MG63 (cell line): Measurements from ENCODE around the gene YWHAQ. TPM values are rescaled to one million over a fixed set of nuclear protein-coding genes. Genes with fewer than 3 reads are reported as not detected.
"Not testable (repeated sequence)": the region's sequence is repeated elsewhere in the genome, so short reads cannot be mapped to it uniquely, and the experiment has no call there.

Experiments used
- DNase-seq: peaks from one replicate; pipeline ENCODE4 v3.0.0-alpha.2; 2020
- H3K27me3 ChIP-seq: fragments of 250-450 bp; sonication (Bioruptor Pico); 2 replicates; pipeline ENCODE4 v1.5.1; 2020; ENCODE audit warnings: mild to moderate bottlenecking, moderate library complexity
- H3K36me3 ChIP-seq: fragments of 250-450 bp; sonication (Bioruptor Pico); 2 replicates; pipeline ENCODE4 v1.5.1; 2020; ENCODE audit warnings: mild to moderate bottlenecking, moderate library complexity
- H3K4me3 ChIP-seq: fragments of 250-450 bp; sonication (Bioruptor Pico); 2 replicates; pipeline ENCODE4 v1.5.1; 2020; ENCODE audit warnings: mild to moderate bottlenecking, moderate library complexity
- H3K9me3 ChIP-seq: fragments of 250-450 bp; sonication (Bioruptor Pico); 2 replicates; pipeline ENCODE4 v1.5.1; 2020; ENCODE audit warnings: mild to moderate bottlenecking, moderate library complexity
- total RNA-seq: library from RNA; depleted of rRNA; stranded (reverse); fragments of >200 nt; shearing (Covaris generic); gene quantifications from 2 replicates; pipeline ENCODE4 v1.2.3, GENCODE V29; 2014; ENCODE audit warnings: low replicate concordance

Gene YWHAQ
- total RNA-seq, 1 experiment from 2014 or later = 598 TPM

DNA sequence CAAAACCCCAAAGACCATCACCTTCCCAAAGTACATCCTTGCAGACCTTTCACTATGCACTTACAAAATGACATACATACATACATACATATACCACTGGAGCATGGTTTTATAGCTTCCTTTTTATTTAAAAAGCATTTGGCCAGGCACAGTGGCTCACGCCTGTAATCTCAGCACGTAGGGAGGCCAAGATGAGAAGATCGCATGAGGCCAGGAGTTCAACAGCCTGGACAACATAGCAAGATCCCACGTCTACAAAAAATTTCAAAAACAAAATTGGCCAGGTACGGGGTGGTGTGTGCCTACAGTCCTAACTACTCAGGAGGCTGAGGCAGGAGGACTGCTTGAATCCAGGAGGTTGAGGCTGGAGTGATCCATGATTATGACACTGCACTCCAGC is 45.3 kb downstream of the YWHAQ start:
- Histone ChIP-seq H3K4me3 (no peak overlapping the region), H3K27me3 (no peaks in the 10 kb centered on the region), H3K36me3 (peaks cover 73% of the 10 kb centered on the region), H3K9me3 (no peaks in the 10 kb centered on the region)
- no peak for DNase-seq

- H3K9me3 ChIP-seq, H3K27me3 ChIP-seq, DNase-seq, H3K4me3 ChIP-seq: not testable (repeated sequence)
- H3K36me3 ChIP-seq = peaks cover 70% of the 10 kb centered on the region
Measured at GRCh38 chr2:9584902-9585301, 45.9 kb downstream of the YWHAQ start.

DNA sequence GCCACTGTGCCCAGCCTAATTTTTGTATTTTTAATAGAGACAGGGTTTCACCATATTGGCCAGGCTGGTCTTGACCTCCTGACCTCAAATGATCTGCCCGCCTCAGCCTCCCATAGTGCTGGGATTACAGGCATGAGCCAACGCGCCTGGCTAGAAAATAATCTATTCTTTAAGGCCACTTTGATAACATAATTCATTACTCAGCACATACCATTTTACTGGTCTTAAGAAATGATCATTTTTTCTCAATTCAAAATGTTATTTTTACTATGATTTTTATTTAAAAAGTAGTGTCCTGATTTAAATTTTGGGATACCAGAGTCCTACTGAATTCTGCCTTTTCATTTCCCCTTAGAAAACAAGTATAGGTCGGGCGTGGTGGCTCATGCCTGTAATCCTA is 48.2 kb downstream of the YWHAQ start:
- H3K36me3 ChIP-seq = peaks cover 49% of the 10 kb centered on the region

GRCh38 chr2:9578467-9579235 is 52.1 kb downstream of the YWHAQ start:
- Histone ChIP-seq H3K27me3 (no peaks in the 10 kb centered on the region), H3K4me3 (no peak overlapping the region), H3K9me3 (no peaks in the 10 kb centered on the region), H3K36me3 (peaks cover 20% of the 10 kb centered on the region)
- no peak for DNase-seq

More for the DNA sequence above, 48.2 kb downstream of the YWHAQ start:
- Histone ChIP-seq H3K27me3 (no peaks in the 10 kb centered on the region), H3K4me3 (no peak overlapping the region), H3K9me3 (no peaks in the 10 kb centered on the region)
- no peak for DNase-seq

GRCh38 chr2:9574331-9574730 is 56.5 kb downstream of the YWHAQ start:
- H3K4me3 ChIP-seq = no peak overlapping the region
- H3K27me3 ChIP-seq = no peaks in the 10 kb centered on the region
- peaks cover 3% of the 10 kb centered on the region; the same call in 1 of the 2 replicates for H3K36me3 ChIP-seq
- H3K9me3 ChIP-seq = no peaks in the 10 kb centered on the region
- DNase-seq = no peak

DNA sequence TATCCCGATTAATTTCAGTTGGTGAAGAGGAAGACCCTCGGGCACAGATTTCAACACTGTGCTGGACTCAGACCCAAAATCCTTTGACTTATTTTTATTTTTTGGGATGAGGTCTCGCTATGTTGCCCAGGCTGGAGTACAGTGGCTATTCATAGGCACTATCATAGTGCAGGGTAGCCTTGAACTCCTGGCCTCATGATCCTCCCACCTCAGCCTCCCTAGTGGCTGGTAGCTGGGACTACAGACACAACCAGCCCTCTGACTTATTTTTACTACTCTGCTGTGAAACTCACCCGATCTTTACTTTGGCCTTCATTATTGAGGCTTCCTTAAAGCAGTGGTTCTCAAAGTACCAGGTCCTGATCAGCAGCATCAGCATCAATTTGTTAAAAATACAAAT is 57.0 kb downstream of the YWHAQ start:
- Histone ChIP-seq H3K4me3 (no peak overlapping the region), H3K36me3 (peaks cover 3% of the 10 kb centered on the region; the same call in 1 of the 2 replicates), H3K9me3 (no peaks in the 10 kb centered on the region), H3K27me3 (no peaks in the 10 kb centered on the region)
- no peak for DNase-seq

DNA sequence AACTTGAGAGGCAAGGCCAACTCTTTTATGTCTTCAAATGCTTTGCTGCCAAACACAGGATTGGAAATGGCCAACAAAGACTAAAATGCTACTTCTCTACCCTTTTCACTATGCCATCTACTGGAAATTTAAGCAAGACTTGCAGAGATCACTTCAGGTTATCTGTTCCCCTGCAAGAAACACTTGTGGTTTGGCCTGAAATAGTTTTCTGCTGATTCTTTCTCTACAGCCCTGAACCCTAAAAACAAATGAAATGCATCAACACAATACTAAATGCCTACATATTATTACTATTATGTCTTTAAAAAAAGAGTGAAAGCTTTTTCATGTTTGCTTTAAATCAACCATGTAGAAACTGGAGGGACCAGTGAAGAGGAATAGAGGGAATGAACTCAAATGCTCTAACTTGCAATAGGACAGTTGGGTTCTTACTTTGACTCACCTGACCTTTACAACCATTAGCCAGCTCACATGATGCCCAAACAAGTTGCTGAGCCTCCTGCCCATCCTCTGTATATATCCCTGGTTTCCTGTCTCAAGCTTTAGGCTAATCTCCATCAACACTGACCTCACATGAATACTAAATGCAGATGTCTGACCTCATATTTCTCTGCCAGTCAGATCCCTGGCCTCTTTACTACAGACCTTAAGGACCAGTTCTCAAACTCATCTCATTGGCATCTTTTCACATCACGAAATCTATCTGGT is 57.6 kb downstream of the YWHAQ start:
- no peaks in the 10 kb centered on the region for H3K9me3 ChIP-seq
- H3K36me3 ChIP-seq = peaks cover 3% of the 10 kb centered on the region; the same call in 1 of the 2 replicates
- DNase-seq = no peak
- no peak overlapping the region for H3K4me3 ChIP-seq
- no peaks in the 10 kb centered on the region for H3K27me3 ChIP-seq

GRCh38 chr2:9570182-9571060 is 60.4 kb downstream of the YWHAQ start:
- no peak overlapping the region for H3K4me3 ChIP-seq
- H3K36me3 ChIP-seq = peaks cover 3% of the 10 kb centered on the region; the same call in 1 of the 2 replicates
- no peaks in the 10 kb centered on the region for H3K9me3 ChIP-seq
- H3K27me3 ChIP-seq = no peaks in the 10 kb centered on the region
- DNase-seq = no peak

GRCh38 chr2:9565436-9566153 is 65.2 kb downstream of the YWHAQ start:
- Histone ChIP-seq H3K36me3 (no peaks in the 10 kb centered on the region), H3K4me3 (peak overlapping the region; percentile 9; the same call in 1 of the 2 replicates), H3K9me3 (no peaks in the 10 kb centered on the region), H3K27me3 (no peaks in the 10 kb centered on the region)
- DNase-seq = peak; percentile 93

DNA sequence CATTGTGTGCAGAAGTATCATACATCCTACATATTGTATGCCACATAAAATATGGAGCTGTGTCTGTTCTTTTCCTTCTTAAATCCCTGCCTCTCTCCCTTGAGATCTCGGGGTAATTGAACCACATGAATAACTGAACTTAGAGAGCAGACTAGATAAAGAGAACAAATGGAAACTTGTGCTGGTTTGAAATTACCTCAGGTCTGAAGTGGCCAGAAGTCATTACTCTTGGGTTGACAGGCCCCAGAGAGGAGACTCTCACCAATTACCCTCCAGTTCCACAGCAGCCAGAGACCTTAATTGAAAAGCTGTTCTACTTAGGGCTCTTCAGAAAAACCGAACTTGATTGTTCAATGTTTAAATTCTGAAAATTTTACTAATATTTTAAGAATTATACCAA is 70.2 kb downstream of the YWHAQ start:
- DNase-seq = no peak
- no peaks in the 10 kb centered on the region for H3K9me3 ChIP-seq

DNA sequence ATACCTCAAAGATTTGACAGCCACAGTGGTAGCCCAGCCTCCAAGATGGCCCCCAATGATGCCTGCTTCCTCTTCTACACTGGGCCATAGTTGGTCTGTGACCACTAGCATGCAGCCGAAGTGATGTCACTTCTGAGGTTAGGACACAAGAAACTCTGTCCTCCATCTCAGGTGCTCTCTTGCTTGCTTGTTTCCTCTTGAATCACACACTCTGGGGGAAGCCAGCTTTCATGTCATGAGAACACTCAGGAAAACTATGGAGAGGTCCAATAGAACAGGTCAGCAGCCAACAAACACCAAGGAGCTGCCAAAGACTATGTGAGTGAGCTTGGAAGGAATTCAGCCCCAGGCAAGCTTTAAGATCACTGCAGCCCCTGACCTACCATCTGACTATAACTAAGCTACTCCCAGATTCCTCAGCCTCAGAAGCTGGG is 71.8 kb downstream of the YWHAQ start:
- no peak overlapping the region for H3K4me3 ChIP-seq
- H3K27me3 ChIP-seq = no peaks in the 10 kb centered on the region
- peaks cover 3% of the 10 kb centered on the region; the same call in 1 of the 2 replicates for H3K36me3 ChIP-seq
- H3K9me3 ChIP-seq = no peaks in the 10 kb centered on the region
- DNase-seq = peak; percentile 92

More for the DNA sequence above, 70.2 kb downstream of the YWHAQ start:
- H3K36me3 ChIP-seq = no peaks in the 10 kb centered on the region
- H3K4me3 ChIP-seq = no peak overlapping the region
- H3K27me3 ChIP-seq = no peaks in the 10 kb centered on the region

GRCh38 chr2:9556121-9556743 is 74.6 kb downstream of the YWHAQ start:
- H3K36me3 ChIP-seq = peaks cover 3% of the 10 kb centered on the region
- no peaks in the 10 kb centered on the region for H3K9me3 ChIP-seq
- H3K4me3 ChIP-seq = peak overlapping the region; percentile 99
- H3K27me3 ChIP-seq = no peaks in the 10 kb centered on the region
- no peak for DNase-seq

DNA sequence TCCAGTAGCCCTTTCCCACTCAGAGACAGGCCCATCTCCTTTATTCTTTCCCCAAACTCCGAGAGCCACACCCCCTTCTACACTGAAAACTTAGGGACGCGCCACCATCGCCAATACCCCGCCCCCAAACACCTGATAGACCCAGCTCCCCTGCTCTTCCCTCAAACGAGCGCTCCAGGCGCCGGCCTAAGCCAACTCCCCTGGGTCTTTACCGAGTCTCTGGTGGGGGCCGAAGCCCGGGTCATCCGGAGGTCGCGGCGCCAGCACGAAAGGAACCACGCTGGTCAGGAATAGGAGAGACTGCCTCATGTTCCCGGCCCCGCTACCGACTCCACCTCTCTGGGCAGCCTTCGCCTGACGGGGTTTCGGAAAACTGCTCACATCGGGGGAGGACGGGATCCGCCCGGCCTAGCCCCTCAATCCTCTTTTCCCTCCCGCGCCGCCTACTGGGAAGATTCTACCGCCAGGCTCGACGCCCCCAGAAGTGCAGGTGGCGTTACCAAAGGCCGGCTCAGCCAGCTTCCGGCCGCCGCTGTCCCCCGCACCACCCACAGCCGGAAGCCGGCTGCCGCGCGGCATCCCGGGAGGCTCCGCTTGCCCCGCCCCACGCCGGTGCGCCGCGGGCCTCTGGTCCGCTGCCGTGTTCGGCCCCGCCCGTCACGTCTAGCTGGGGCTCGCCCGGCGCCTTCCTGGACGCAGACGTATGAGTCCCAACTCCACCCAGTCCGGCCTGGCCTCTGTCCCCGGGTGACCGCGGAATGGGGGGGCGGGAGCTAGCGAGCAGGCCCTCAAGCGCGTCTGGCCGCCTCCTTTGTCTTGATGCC is 75.3 kb downstream of the YWHAQ start, which contains the start of gene ADAM17:
Gene ADAM17, minus strand, starts transcription at position 534 of the 824 bp plus-strand sequence. Its CDS starts 225 bp downstream, at position 309.
- H3K36me3 ChIP-seq = peaks cover 3% of the 10 kb centered on the region
- peak within 1 kb of the TSS; percentile 99 for H3K4me3 ChIP-seq
- no peaks in the 10 kb centered on the region for H3K9me3 ChIP-seq
- H3K27me3 ChIP-seq = no peaks in the 10 kb centered on the region
- DNase-seq = peak; percentile 98

GRCh38 chr2:9554921-9555296 is 75.9 kb downstream of the YWHAQ start:
- DNase-seq = peak; percentile 46
- Histone ChIP-seq H3K27me3 (no peaks in the 10 kb centered on the region), H3K36me3 (peaks cover 3% of the 10 kb centered on the region), H3K9me3 (no peaks in the 10 kb centered on the region), H3K4me3 (peak overlapping the region; percentile 99)
